ENCODE data around the gene COIL.

Gene COIL

GRCh38 chr17:56936697-56937322 lies 24.0 kb downstream of the COIL start:
- Histone ChIP-seq H3K27me3 (replicated peaks; ENCODE audit: control insufficient read depth, insufficient read depth, low read length) (no peaks in the 10 kb centered on the region), H3K36me3 (ENCODE audit: control insufficient read depth, insufficient read depth, low read length) (peaks cover 11% of the 10 kb centered on the region), H3K4me3 (replicated peaks; ENCODE audit: low read depth, low read length) (no peak overlapping the region)
- no peak for TF ChIP-seq CTCF (IDR thresholded peaks at IDR 0.05; ENCODE audit: insufficient read depth, low read length, poor library complexity, severe bottlenecking)
- DNase-seq (ENCODE audit: extremely low read depth, insufficient read length) = no peak

- Histone ChIP-seq H3K4me3 (replicated peaks; ENCODE audit: low read depth, low read length) (no peak overlapping the region), H3K36me3 (ENCODE audit: control insufficient read depth, insufficient read depth, low read length) (peaks cover 5% of the 10 kb centered on the region), H3K27me3 (replicated peaks; ENCODE audit: control insufficient read depth, insufficient read depth, low read length) (no peaks in the 10 kb centered on the region)
- TF ChIP-seq CTCF (IDR thresholded peaks at IDR 0.05; ENCODE audit: insufficient read depth, low read length, poor library complexity, severe bottlenecking) = no peak
- DNase-seq (ENCODE audit: extremely low read depth, insufficient read length) = no peak
Observed at GRCh38 chr17:56935461-56935860, 25.4 kb downstream of the COIL start.

- H3K4me3 ChIP-seq (replicated peaks; ENCODE audit: low read depth, low read length) = no peak overlapping the region
- DNase-seq (ENCODE audit: extremely low read depth, insufficient read length) = no peak
- TF ChIP-seq CTCF (IDR thresholded peaks at IDR 0.05; ENCODE audit: insufficient read depth, low read length, poor library complexity, severe bottlenecking) = no peak
- H3K27me3 ChIP-seq (replicated peaks; ENCODE audit: control insufficient read depth, insufficient read depth, low read length) = no peaks in the 10 kb centered on the region
- H3K36me3 ChIP-seq (ENCODE audit: control insufficient read depth, insufficient read depth, low read length) = peaks cover 5% of the 10 kb centered on the region
Observed at GRCh38 chr17:56934280-56934679, 26.6 kb downstream of the COIL start.

- Histone ChIP-seq H3K4me3 (replicated peaks; ENCODE audit: low read depth, low read length) (no peak overlapping the region), H3K27me3 (replicated peaks; ENCODE audit: control insufficient read depth, insufficient read depth, low read length) (no peaks in the 10 kb centered on the region), H3K36me3 (ENCODE audit: control insufficient read depth, insufficient read depth, low read length) (peaks cover 5% of the 10 kb centered on the region)
- no peak for TF ChIP-seq CTCF (IDR thresholded peaks at IDR 0.05; ENCODE audit: insufficient read depth, low read length, poor library complexity, severe bottlenecking)
- DNase-seq (ENCODE audit: extremely low read depth, insufficient read length) = no peak
Observed at GRCh38 chr17:56933868-56934267, 27.0 kb downstream of the COIL start.

- no peak for TF ChIP-seq CTCF (IDR thresholded peaks at IDR 0.05; ENCODE audit: insufficient read depth, low read length, poor library complexity, severe bottlenecking)
- no peaks in the 10 kb centered on the region for H3K27me3 ChIP-seq (replicated peaks; ENCODE audit: control insufficient read depth, insufficient read depth, low read length)
- H3K36me3 ChIP-seq (ENCODE audit: control insufficient read depth, insufficient read depth, low read length) = peaks cover 5% of the 10 kb centered on the region
- no peak for DNase-seq (ENCODE audit: extremely low read depth, insufficient read length)
- H3K4me3 ChIP-seq (replicated peaks; ENCODE audit: low read depth, low read length) = no peak overlapping the region
Observed at GRCh38 chr17:56933151-56933745, 27.6 kb downstream of the COIL start.

Measured in GM06990 (cell line).